HCT116 (cell line): ENCODE results near the gene PCMT1.

ENCODE experiments used
- CTCF ChIP-seq, 3 experiments: fragments of 200-600 bp in 1 of 3; sonication (generic) in 1 of 3; IDR thresholded peaks in 2 of 3; conservative IDR thresholded peaks in 1 of 3; 2 replicates each; pipeline ENCODE4 v1.5.1; 2012 to 2017; ENCODE audit warnings: low read depth in 2 of 3, low read length in 2 of 3, antibody characterized with exemption in 1 of 3, borderline replicate concordance in 1 of 3, control low read depth in 1 of 3, mild to moderate bottlenecking in 1 of 3, mixed read lengths in 1 of 3, mixed run types in 1 of 3, moderate library complexity in 1 of 3; ENCODE audit not compliant: insufficient read depth in 1 of 3
- EZH2 ChIP-seq: fragments of 200-600 bp; sonication (generic); IDR thresholded peaks from 2 replicates; pipeline ENCODE4 v1.6.1; 2017; ENCODE audit warnings: antibody characterized with exemption, mixed run types
- EZH2phosphoT487 ChIP-seq: fragments of 200-600 bp; IDR thresholded peaks from 2 replicates; pipeline ENCODE4 v1.6.1; 2018; ENCODE audit warnings: antibody characterized with exemption, borderline replicate concordance
- FOSL1 ChIP-seq: IDR thresholded peaks from 2 replicates; pipeline ENCODE4 v1.6.1; 2012; ENCODE audit warnings: low read depth
- JUND ChIP-seq: IDR thresholded peaks from 2 replicates; pipeline ENCODE4 v1.6.1; 2012
- MAX ChIP-seq: IDR thresholded peaks from 2 replicates; pipeline ENCODE4 v1.6.1; 2012
- POLR2A ChIP-seq: IDR thresholded peaks from 2 replicates; pipeline ENCODE4 v1.7.0; 2011; ENCODE audit warnings: borderline replicate concordance; ENCODE audit not compliant: insufficient read depth, insufficient read length; ENCODE audit errors: extremely low read depth
- RAD21 ChIP-seq: IDR thresholded peaks from 2 replicates; pipeline ENCODE4 v1.6.1; 2012; ENCODE audit warnings: low read depth, mild to moderate bottlenecking
- REST ChIP-seq: IDR thresholded peaks from 2 replicates; pipeline ENCODE4 v1.6.1; 2012; ENCODE audit warnings: low read depth
- SIN3A ChIP-seq: IDR thresholded peaks from 2 replicates; pipeline ENCODE4 v1.6.1; 2012; ENCODE audit warnings: low read depth
- TCF7L2 ChIP-seq: IDR thresholded peaks from 2 replicates; pipeline ENCODE4 v1.7.0; 2011; ENCODE audit warnings: borderline replicate concordance, inconsistent platforms; ENCODE audit not compliant: insufficient read depth, insufficient read length; ENCODE audit errors: extremely low read depth
- ZNF274 ChIP-seq: fragments of 200-500 bp; sonication (Bioruptor generic); IDR thresholded peaks from 2 replicates; pipeline ENCODE4 v1.6.1; 2014; ENCODE audit warnings: mild to moderate bottlenecking, low read depth, low read length, inconsistent platforms

- no peak for TF ChIP-seq SIN3A
- no peak for TF ChIP-seq EZH2phosphoT487
- no peak for TF ChIP-seq CTCF (IDR thresholded peaks at IDR 0.05 in 2 of 3, conservative IDR thresholded peaks at IDR 0.05 in 1 of 3; ENCODE audit: borderline replicate concordance in 1 of 3, insufficient read depth in 1 of 3, low read depth in 2 of 3, low read length in 2 of 3)
- TF ChIP-seq EZH2: no peak
- no peak for TF ChIP-seq JUND
- TF ChIP-seq POLR2A: no peak
- TF ChIP-seq FOSL1: no peak
- no peak for TF ChIP-seq RAD21
- TF ChIP-seq TCF7L2: no peak
- TF ChIP-seq REST: no peak
- no peak for TF ChIP-seq ZNF274
- no peak for TF ChIP-seq MAX
Measured at GRCh38 chr6:149847939-149848267, 98.4 kb downstream of the PCMT1 start.
